Islet precursor cell (in vitro differentiated cells): ENCODE data around the gene LZTR1.

Experiments
- DNase-seq: peaks from one replicate; pipeline ENCODE4 v3.0.0-alpha.2; 2018

The LZTR1 gene

DNA sequence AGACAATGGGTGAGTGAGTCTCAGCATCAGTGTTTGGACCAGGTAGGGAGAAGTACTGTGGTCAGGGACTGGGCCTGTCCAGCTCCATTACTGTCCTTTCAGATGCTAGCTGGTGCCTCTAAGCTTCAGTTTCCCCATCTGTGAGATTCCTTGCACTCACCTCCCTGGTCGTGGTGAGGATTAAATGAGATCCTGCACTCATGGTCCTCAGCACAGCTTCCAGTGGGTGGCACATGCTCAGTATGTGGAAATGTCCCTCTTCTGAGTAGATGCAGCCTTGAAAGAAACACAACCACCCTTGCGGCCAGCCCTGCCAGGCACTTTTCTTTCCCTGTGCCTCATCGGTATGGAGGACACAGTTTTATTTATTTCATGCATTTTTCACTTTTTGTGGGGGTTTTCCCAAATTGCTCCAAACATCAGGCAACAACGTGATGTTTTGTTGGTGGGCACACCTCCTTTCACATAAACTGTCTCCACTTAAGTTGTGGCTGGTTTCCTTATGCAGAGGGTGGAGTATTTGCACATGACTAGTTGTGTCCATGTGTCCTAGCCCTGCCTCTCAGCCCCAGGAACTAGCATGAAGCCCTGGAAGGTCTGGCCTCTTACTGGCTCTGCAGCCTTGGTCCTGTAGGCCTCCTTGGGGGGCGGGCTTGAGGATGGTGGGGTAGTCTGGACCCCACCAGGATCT lies 1.1 kb downstream of the LZTR1 start:
- no peak for DNase-seq

DNA sequence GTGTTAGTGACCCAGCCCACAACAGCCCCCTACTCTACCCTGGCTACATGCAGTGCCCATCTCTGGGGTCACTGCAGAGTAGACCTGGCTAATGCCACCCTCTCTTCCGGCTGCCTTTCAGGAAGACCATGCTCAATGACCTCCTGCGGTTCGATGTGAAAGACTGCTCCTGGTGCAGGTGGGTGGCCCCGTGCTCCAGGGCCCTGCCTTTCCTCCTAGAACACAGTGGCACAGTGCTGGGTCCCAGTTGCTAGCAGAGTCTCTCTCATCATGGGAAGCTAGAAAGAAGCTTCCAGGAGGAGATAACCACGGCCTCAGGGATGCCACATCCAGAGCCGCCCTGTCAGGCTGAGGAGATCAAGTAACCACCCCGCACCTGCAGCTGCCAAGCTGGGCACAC lies 3.6 kb downstream of the LZTR1 start:
- no peak for DNase-seq

DNA sequence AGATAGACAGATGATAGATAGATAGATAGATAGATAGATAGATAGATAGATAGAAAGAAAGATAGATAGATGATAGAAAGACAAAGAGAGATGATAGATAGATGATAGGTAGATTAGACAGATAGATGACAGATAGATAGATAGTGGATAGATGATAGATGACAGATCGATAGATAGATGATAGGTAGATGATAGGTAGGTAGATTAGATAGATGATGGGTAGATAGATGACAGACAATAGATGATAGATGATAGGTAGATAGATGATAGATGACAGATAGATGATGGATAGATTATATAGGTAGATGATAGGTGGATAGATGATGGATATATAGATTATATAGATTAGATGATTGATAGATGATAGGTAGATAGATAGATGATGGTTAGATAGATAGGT lies 4.3 kb downstream of the LZTR1 start:
- DNase-seq = no peak

DNA sequence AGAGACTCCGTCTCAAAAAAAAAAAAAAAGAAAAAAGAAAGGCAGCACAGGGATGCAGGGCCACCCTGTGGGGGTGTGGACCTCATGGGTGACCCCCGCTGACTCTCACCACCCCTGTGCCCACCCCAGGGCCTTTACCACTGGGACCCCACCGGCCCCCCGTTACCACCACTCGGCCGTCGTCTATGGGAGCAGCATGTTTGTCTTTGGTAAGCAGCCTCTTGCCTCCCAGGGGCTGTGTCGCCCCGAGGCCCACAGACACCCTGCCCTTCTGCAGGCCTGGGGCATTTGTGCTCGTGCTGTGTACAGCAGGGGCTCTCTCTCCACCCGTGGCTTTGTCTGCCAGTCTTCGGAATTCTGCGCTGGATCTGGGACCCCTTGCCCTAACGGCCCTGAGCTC lies 5.3 kb downstream of the LZTR1 start:
- DNase-seq = no peak

DNA sequence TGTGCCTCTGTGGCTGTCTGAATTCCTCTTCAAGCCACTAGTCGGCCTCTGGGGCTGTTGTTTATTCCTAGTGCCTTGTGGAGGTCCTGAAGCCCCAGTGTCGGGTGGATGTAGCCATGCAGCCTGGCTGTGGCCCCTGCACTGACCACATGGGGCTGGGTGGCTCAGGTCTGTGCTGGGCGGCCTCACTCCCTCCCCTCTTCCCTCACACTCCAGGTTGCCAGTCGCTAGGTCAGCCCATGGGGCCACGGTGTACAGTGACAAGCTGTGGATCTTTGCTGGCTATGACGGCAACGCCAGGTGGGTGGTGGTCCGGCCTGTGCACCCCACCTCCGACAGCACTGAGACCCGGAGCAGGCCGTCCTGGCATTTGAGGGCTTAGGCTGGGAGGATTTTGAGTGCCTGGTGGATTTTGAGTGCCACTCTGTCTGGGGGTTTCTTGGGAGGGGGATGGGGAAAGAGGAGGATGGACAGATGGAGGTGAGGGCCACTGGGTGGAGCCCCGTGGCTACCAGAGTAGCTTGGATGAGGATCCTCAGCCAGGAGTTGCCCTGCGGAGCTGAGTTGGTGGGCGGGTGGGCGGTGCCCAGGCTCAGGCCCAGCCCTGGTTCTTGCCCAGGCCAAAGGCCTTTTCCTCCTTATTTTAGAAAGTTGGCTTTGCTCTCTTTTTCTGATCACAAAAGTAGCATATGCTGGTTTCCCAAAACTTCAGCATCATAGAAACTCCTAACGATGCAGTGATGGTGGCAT lies 6.7 kb downstream of the LZTR1 start:
- no peak for DNase-seq

DNA sequence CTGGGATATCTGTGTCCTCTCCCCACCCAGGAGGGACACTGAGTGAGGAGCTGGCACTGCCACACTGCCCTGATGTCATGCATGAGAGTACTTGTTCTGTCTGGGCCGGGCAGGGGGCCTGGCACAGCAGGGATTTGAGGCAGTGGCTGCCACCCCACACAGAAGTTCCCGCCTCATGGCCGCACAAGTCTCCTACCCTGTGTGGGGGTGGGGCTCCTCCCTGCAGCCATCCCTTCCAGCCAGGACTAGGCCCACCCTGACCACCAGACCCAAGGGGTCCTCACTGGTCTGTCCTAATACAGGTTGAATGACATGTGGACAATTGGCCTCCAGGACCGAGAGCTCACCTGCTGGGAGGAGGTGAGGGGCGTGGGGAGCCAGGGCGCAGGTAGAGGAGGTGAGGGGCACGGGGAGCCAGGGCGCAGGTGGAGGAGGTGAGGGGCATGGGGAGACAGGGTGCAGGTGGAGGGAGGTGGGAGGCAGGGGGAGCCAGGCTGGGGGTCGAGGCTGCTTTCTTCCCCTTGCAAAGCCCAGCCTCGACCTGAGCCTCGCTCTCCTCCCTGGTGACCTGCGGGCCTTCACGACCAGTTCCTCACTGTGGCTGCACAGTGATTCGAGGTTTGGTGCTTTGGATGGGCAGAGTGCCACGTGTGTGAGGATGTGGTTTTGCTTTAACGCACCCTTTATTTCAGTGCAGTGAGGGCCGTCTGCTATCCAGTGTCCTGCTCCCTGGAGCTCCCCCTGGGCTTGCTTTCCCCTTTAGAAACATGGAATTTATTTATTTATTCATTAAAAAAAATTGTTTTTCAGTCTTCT lies 7.4 kb downstream of the LZTR1 start:
- DNase-seq = no peak

DNA sequence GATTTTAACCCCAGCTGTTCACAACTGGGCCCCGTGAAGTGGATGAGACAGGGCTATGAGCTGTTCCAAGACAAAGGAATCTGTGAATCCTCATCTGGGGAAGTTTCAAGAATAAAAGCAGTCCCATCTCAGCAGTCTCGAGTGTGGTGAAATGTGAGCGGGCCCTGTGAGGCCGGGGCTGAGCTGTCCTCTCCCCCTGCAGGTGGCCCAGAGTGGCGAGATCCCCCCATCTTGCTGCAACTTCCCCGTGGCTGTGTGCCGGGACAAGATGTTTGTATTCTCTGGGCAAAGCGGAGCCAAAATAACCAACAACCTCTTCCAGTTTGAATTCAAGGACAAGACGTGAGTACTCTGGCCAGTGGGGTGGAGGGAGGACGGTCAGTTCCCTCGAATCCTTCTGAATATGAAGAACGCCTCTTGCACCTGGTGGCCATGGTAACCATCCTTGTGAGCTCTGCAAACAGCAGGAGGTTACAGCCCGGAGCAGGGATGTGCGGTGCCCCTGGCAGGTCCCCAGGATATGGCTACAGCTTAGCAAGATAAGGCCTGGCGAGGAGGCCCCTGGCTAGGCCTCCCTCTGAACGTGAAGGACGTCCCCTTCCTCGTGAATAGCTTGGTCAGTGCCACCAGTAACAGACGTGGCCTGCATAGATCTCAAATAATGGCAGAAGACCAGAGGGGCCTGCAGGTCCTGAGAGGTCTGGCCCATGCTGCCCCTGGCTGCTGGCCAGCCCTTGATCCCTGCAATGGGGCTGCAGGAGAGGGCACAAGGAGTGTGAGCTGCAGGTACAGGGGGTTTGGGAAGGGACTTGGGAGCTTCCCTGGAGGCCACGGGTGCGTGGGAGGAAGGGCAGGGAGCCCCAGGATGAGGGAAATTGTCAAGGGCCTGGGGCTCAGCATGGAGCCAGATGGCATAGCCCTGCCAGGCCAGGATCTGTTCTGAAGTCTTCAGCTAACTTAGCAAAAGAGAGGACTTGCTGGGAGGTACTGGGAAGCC lies 8.4 kb downstream of the LZTR1 start:
- no peak for DNase-seq

DNA sequence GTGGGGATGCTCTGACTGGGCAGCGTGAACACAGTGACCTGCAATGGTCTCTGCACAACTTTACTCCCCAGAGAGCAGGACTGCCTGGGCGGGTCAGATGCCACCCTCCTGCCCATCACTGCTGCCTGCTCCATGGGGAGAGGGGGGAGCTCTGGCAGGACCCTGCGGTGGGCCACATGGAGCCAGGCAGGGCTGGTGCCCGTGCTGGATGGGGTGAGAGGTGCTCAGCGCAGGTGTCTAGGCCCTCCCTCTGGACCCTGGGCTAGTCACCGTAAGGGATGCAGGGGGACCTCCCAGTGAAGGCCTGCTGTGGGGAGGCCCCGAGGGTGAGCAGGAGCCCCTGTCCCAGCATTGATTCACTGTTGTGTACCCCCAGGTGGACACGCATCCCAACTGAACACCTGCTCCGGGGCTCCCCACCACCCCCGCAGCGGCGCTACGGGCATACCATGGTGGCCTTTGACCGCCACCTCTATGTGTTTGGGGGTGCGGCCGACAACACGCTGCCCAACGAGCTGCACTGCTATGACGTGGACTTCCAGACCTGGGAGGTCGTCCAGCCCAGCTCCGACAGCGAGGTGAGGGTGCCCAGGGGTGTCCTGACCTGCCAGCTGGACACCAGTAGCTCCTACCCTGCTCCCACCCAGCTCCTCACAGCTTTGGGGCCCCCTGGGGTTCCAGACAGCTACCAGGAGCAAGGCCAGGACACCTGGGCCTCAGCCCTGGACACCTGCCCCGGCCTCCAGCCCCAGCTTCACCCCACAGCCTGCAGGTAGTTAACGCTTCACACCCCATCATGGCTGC lies 9.4 kb downstream of the LZTR1 start:
- DNase-seq = no peak

DNA sequence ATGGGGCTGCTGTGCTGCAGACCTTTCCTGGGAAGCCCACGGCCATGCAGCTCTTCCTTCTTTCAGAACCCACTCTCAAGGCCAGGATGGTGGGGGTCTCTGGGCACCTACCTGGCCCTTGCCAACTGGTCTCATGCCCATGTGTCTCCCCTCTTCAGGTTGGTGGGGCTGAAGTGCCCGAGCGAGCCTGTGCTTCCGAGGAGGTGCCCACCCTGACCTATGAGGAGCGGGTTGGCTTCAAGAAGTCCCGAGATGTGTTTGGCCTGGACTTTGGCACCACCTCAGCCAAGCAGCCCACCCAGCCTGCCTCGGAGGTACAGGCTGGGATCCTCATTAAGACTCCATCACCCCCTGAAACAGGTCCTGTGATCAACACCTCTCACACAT lies 10.0 kb downstream of the LZTR1 start:
- no peak for DNase-seq

DNA sequence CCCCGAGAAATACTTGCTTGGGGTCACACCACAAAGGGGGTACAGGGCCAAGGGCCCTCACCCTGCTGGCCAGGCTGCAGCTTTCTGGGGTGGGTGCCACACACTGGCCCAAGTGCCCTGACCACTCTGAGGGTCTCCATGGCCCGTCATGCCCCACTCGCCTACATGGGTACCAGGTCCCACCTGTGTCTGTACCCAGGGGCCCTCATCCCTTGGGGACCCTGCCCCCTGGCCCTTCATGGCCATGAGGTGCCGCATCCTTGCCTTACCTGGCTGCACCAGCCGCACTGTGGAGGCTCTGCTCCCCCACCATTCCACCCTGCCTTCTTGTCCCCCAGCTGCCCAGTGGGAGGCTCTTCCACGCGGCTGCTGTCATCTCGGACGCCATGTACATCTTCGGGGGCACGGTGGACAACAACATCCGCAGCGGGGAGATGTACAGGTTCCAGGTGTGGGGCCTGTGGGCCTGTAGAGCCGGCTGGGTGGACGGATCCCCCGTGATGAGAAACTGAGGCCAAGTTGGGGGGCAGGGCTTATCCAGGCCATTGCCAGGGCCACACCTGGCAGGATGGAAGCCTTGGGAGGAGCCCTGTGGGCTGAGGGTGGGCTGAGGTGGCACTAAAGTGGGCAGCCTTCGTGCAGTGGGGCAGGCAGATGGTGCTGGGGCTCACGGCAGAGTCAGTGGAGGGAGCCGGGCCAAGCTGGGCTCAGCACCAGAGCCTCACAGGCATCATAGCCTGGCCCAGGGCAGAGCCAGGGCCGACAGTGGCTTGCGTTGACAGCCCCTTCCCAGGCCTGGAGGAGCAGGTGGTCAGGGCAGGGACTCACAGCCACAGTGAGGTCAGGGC lies 10.6 kb downstream of the LZTR1 start:
- DNase-seq = no peak

DNA sequence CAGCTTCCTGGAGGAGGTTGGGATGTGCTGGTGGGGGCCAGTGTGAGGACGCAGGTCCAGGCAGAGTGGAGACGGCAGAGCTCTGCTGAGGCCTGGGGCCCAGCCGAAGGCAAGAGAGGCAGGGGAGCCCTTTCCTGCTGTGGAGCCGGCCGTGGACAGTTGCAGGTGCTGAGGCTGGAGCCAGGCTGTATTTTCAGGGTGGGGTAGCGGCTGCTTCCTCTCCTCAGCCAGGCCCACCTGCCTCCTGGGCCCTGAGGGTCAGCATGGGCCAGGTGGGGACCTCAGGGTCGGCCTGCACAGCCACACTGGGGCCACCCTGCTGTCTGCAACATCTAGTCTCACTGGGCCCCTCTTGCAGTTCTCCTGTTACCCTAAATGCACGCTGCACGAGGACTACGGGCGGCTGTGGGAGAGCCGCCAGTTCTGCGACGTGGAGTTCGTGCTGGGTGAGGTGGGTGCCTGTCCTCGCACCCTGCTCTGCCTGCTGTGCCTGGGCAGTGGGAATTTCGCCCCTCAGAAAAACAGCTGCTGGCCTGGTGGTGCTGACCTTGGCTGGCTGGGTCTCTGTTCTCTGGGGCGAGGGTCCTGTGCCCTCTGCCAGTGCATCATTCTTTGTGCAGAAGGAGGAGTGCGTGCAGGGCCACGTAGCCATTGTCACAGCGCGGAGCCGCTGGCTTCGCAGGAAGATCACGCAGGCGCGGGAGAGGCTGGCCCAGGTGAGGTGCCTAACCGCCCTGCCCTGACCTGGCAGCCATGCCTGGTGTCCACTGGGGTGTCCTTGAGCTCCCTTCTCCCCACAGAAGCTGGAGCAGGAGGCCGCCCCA lies 11.4 kb downstream of the LZTR1 start:
- no peak for DNase-seq

DNA sequence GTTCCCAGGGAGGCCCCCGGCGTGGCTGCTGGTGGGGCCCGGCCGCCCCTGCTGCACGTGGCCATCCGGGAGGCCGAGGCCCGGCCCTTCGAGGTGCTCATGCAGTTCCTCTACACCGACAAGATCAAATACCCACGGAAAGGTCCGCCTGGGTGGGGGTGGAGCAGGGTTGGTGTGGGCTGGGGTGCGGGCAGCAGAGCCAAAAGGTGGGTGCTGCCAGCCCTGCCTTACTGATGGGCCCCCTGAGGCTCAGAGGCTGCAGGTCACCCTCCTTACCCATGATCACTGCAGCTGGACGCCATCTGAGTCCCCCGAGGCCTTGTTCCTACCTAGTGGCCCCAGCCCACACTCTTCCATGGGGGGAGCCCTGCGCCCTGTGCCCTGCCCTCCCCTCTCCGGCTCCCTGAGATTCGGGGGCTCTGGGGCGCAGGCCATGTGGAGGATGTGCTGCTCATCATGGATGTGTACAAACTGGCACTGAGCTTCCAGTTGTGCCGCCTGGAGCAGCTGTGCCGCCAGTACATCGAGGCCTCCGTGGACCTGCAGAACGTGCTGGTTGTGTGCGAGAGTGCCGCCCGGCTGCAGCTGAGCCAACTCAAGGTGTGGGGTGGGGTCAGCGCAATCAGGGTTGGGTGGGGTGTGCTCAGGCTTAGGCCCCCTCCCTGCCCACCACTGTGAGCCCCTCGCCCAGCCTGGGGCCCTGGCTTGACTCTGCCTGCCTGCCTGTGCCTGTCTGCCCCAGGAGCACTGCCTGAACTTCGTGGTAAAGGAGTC lies 12.2 kb downstream of the LZTR1 start:
- no peak for DNase-seq

DNA sequence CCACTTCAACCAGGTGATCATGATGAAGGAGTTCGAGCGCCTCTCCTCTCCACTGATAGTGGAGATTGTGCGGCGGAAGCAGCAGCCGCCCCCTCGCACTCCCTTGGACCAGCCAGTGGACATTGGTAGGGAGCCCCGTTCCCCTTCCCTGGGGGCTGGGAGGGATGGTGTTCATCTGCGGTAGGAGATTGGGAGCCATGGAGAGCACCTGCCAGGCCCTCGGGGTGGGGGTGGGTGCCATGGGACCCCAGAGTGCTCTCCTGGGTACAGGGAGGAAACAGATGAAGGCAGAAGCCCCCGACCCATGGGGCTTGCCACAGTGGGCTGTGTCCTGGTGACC lies 12.8 kb downstream of the LZTR1 start:
- no peak for DNase-seq

DNA sequence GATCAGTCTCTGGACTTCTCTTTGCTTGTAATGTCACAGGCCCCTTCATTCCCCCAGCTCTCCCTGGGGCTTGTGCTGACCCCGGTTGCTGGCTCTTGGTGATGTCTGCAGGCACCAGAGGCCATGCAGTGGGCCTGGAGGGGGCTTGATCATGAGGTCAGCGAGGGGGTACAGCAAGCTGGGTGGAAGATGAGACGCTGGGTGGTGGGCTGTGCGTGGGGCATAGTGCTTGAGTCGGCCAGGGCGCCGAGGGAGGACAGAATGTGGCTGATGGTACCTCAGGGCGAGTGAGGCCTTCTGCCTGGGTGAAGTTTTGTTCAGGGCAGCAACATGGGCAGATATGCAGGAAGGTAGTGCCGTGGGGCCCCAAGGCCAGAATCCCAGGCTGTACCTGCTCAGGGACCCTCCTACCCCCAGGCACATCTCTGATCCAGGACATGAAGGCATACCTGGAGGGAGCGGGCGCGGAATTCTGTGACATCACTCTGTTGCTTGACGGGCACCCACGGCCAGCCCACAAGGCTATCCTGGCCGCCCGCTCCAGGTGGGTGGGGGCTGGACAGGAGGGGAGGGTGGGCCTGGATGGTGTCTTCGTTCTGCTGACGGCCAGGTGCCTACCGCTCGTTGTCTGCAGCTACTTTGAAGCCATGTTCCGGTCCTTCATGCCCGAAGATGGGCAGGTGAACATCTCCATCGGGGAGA lies 13.4 kb downstream of the LZTR1 start:
- no peak for DNase-seq

DNA sequence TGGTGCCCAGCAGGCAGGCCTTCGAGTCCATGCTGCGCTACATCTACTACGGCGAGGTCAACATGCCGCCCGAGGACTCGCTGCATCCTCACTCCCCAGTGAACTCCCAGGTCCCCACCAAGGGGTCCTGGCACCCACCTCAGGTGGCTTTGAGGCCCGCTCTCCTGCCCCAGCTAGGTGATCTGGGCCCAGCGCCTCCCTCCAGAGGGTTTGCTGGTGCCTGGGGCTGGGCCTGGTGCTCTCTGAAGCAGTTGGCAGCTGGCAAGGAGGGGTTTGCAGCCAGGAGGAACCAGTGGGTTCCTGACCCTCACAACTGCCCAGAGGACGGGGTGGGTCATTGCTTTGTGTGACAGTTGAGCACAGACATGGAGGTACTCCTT lies 13.9 kb downstream of the LZTR1 start:
- no peak for DNase-seq

DNA sequence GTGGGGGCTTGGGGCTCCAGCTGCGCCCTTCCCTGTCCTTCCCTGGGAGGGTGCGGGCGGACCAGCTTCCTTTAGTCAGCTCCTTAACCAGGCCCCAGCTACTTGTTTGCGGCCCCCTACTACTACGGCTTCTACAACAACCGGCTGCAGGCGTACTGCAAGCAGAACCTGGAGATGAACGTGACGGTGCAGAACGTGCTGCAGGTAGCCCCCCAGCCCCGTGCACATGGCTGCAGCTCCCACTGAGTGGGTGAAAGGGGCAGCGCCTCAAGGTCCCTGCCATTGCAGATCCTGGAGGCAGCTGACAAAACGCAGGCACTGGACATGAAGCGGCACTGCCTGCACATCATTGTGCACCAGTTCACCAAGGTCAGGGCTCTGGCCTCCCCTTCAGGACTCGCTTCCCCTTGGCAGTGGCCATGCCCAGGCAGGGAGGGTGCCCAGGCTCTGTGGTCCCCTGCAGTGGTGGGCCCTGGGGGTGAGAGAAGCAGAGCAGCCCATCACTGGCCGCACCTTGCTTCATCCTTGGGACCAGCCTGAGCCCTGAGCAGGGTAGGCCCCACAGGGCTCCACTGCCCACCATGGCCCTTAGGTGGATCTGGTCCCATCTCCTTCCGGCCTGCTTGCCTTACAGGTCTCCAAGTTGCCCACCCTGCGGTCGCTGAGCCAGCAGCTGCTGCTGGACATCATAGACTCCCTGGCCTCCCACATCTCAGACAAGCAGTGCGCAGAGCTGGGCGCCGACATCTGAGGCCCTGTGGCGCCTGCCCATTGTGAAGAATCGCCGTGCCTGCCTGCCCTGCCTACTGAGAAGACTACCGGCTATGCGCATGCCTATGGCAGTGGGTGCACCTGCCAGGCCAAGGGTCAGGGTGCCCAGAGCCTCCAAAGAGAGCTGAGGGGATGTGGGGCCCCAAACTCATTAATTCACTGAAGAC lies 14.8 kb downstream of the LZTR1 start:
- no peak for DNase-seq

DNA sequence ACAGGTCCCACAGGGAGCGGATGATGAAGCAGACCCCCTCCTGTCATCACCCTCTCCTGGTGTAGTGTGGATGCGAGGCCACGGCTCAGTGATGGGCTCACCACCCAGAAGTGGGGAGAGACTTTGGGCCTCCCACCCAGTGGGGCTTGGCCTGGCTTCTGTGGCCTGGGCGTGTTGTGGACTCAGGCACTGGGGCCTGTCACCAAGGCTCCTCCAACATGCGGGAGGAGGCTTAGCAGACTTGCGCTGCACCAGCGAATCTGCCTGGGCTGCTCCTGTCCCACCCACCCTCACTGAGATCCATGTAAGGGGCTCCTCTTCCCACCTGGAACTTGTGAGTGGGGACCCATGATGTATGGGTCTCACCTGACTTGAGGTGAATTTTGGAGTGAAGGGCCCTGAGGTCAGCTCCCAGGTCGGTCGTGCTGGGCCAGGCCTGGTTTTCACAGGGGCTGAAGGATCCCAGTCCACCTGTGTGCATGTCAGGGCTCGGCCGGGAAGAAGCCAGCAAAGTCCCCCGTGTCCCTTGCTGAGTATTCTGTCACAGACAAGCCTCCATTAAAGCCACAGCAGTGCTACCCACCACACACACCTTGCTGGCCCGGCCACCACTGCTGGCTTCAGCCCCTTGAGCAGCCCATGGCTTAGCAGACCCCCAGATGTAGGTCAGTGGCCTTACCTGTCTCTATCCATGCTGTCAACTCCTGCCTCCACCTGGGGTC lies 15.6 kb downstream of the LZTR1 start:
- no peak for DNase-seq
